OCI-LY3 (cell line): ENCODE measurements around the gene PAIP2.
A peak's percentile ranks its signal among the peaks of the same experiment; 100 is the strongest.
"Not testable (repeated sequence)": the region's sequence is repeated elsewhere in the genome, so short reads cannot be mapped to it uniquely, and the experiment has no call there.

Experiments used
- H2AFZ ChIP-seq: fragments of 200-600, 300-600 bp; shearing (Covaris generic); 2 replicates; pipeline ENCODE4 v1.6.0; 2014; ENCODE audit warnings: antibody characterized with exemption, low read depth, low read length
- H3K27ac ChIP-seq: fragments of 200-600, 300-600 bp; sonication (generic); 2 replicates; pipeline ENCODE4 v1.5.1; 2014; ENCODE audit warnings: mild to moderate bottlenecking, low read length, moderate library complexity, mixed read lengths
- H3K27me3 ChIP-seq: fragments of 200-600, 300-600 bp; sonication (generic); 2 replicates; pipeline ENCODE4 v1.6.1; 2014; ENCODE audit warnings: low read depth, low read length, mixed read lengths
- H3K36me3 ChIP-seq: fragments of 200-600, 300-600 bp; sonication (generic); replicated peaks from 2 replicates; pipeline ENCODE3; 2014; ENCODE audit warnings: low read depth, low read length, mixed read lengths
- H3K4me1 ChIP-seq: fragments of 300-600, 200-600 bp; sonication (generic); 2 replicates; pipeline ENCODE4 v1.6.1; 2014; ENCODE audit warnings: low read length, mixed read lengths
- H3K4me2 ChIP-seq: fragments of 200-600, 300-600 bp; sonication (generic); 2 replicates; pipeline ENCODE4 v1.6.1; 2014; ENCODE audit warnings: low read length, mixed read lengths
- H3K4me3 ChIP-seq: fragments of 300-600, 200-600 bp; sonication (generic); 2 replicates; pipeline ENCODE4 v1.5.1; 2014; ENCODE audit warnings: antibody characterized with exemption, mild to moderate bottlenecking, low read length, moderate library complexity
- H3K79me2 ChIP-seq: fragments of 300-600, 200-600 bp; shearing (Covaris generic); 2 replicates; pipeline ENCODE4 v1.6.1; 2014; ENCODE audit warnings: mild to moderate bottlenecking, low read length, mixed read lengths
- H3K9ac ChIP-seq: fragments of 300-600, 200-600 bp; shearing (Covaris generic); 2 replicates; pipeline ENCODE4 v1.6.0; 2014; ENCODE audit warnings: mild to moderate bottlenecking, low read length, moderate library complexity
- H3K9me3 ChIP-seq: fragments of 200-600, 300-600 bp; shearing (Covaris generic); 2 replicates; pipeline ENCODE4 v1.6.1; 2014; ENCODE audit warnings: low read length, mixed read lengths; ENCODE audit not compliant: insufficient read depth
- H4K20me1 ChIP-seq: fragments of 200-600, 300-600 bp; sonication (generic); 2 replicates; pipeline ENCODE4 v1.6.1; 2016; ENCODE audit warnings: low read length, mixed read lengths; ENCODE audit not compliant: insufficient read depth
- EZH2phosphoT487 ChIP-seq: fragments of 200-600 bp; shearing (Covaris generic); IDR thresholded peaks from 2 replicates; pipeline ENCODE4 v1.6.1; 2018; ENCODE audit warnings: antibody characterized with exemption, mixed run types, low read depth
- TF ChIP-seq, protein P1 (sequence below): fragments of 200-600, 300-600 bp; sonication (generic); IDR thresholded peaks from 2 replicates; pipeline ENCODE4 v1.5.1; 2014; ENCODE audit warnings: antibody characterized with exemption, low read length, low read depth

PAIP2 gene

GRCh38 chr5:139384591-139385051, 43.0 kb downstream of the PAIP2 start:
- Histone ChIP-seq H3K4me2 (peak overlapping the region; percentile 81), H3K79me2 (no peaks in the 10 kb centered on the region), H3K27me3 (no peaks in the 10 kb centered on the region), H3K4me3 (peak overlapping the region; percentile 65), H2AFZ (peak overlapping the region; percentile 60; the same call in 1 of the 2 replicates), H3K9ac (peak overlapping the region; percentile 38; the same call in 1 of the 2 replicates), H3K4me1 (peaks cover 29% of the 10 kb centered on the region), H3K36me3 (no peaks in the 10 kb centered on the region), H3K27ac (no peak overlapping the region), H3K9me3 (no peaks in the 10 kb centered on the region; the same call in 1 of the 2 replicates), H4K20me1 (no peaks in the 10 kb centered on the region)
- no peak for TF ChIP-seq EZH2phosphoT487
- TF ChIP-seq, protein P1, sequence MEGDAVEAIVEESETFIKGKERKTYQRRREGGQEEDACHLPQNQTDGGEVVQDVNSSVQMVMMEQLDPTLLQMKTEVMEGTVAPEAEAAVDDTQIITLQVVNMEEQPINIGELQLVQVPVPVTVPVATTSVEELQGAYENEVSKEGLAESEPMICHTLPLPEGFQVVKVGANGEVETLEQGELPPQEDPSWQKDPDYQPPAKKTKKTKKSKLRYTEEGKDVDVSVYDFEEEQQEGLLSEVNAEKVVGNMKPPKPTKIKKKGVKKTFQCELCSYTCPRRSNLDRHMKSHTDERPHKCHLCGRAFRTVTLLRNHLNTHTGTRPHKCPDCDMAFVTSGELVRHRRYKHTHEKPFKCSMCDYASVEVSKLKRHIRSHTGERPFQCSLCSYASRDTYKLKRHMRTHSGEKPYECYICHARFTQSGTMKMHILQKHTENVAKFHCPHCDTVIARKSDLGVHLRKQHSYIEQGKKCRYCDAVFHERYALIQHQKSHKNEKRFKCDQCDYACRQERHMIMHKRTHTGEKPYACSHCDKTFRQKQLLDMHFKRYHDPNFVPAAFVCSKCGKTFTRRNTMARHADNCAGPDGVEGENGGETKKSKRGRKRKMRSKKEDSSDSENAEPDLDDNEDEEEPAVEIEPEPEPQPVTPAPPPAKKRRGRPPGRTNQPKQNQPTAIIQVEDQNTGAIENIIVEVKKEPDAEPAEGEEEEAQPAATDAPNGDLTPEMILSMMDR = no peak

DNA sequence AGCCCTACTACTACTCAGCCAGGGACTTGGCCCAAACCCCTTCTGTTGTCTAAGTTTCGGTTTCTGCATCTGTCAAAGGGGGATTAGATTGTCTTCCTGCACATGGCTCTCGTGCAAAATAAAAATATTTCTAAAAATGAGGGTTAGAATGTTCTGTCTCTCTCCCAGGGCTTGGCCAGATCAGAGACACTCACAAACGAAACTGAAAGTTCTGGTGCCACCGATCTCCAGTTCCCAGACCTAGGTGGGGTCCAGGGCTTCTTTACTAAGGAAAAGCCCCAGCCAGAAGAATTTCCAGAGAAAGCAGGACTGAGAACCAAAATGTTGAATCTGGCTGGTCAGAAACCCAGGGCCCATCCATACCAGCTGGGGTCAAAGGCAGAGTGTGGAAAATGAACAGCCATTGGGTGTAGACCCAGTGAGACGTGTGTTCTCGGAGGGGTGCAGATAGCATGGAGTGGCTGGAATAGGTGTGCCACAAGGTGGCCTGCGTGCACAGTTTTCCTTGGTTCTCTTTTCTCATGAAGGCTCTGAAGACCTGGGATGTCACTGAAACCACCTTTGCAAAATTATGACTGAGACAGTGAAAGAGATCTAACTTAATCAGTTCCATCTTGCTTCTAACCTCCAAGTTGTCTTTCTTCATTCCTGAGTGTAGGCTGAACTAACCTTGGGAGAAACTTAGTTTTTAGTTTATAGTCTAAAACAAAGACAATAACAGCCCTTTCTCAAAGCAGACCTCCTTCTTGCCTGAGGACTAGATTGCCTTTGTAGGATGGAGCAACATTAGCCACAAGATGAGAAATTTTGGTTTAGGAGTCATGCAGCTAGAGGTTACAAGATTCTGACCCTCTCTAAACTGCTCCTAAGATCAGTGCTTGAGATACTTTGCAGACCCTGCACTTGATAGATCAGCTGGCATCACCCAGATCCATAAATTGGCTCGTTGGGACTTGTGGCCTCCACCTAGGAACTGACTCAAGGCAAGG, 43.7 kb downstream of the PAIP2 start:
- peak overlapping the region; percentile 60; the same call in 1 of the 2 replicates for H2AFZ ChIP-seq
- peak overlapping the region; percentile 65 for H3K4me3 ChIP-seq

DNA sequence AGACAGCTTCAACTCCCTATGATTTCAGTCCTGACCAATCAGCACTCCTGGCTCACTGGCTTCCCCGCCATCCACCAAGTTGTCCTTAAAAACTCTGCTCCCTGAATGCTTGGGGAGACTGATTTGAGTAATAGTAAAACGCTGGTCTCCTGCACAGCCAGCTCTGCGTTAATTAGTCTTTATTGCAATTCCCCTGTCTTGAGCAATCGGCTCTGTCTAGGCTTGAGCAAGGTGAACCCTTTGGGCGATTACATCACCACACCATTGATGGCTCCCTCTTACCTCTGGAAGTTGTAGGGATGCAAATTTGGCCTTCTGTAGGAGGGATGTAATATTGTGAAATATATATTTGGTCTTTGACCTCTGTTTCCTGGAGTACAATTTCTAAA, 44.4 kb downstream of the PAIP2 start:
- Histone ChIP-seq H3K27ac (no peak overlapping the region), H3K27me3 (no peaks in the 10 kb centered on the region), H3K4me2 (no peak overlapping the region), H2AFZ (no peak overlapping the region), H3K36me3 (no peaks in the 10 kb centered on the region), H3K9me3 (no peaks in the 10 kb centered on the region; the same call in 1 of the 2 replicates), H3K4me1 (peaks cover 44% of the 10 kb centered on the region), H4K20me1 (no peaks in the 10 kb centered on the region), H3K9ac (no peak overlapping the region), H3K4me3 (no peak overlapping the region), H3K79me2 (no peaks in the 10 kb centered on the region; the same call in 1 of the 2 replicates)
- TF ChIP-seq, protein P1 = no peak
- no peak for TF ChIP-seq EZH2phosphoT487

More for the DNA sequence above, 43.7 kb downstream of the PAIP2 start:
- Histone ChIP-seq H4K20me1 (no peaks in the 10 kb centered on the region), H3K9ac (peak overlapping the region; percentile 38; the same call in 1 of the 2 replicates), H3K4me1 (peaks cover 37% of the 10 kb centered on the region), H3K4me2 (peak overlapping the region; percentile 81), H3K27me3 (no peaks in the 10 kb centered on the region), H3K27ac (no peak overlapping the region), H3K79me2 (no peaks in the 10 kb centered on the region), H3K9me3 (no peaks in the 10 kb centered on the region; the same call in 1 of the 2 replicates), H3K36me3 (no peaks in the 10 kb centered on the region)
- no peak for TF ChIP-seq EZH2phosphoT487
- TF ChIP-seq, protein P1 = peak; percentile 35

- H3K9me3 ChIP-seq, H3K4me3 ChIP-seq, H3K79me2 ChIP-seq, H3K9ac ChIP-seq, H2AFZ ChIP-seq, H3K4me2 ChIP-seq, H4K20me1 ChIP-seq, H3K36me3 ChIP-seq, H3K27ac ChIP-seq, H3K27me3 ChIP-seq: not testable (repeated sequence)
- H3K4me1 ChIP-seq = peaks cover 51% of the 10 kb centered on the region
These were observed 45.3 kb downstream of the PAIP2 start for GRCh38 chr5:139386956-139387355.
